Skin epidermis (tissue), 12 donors: ENCODE data around the gene JAM3.

ENCODE experiments used
- H3K27ac ChIP-seq, 21 experiments: fragments of 200-600 bp; sonication (generic) in 11 of 21; one replicate each; pipeline ENCODE4 v1.5.0; 2020; ENCODE audit warnings: mild to moderate bottlenecking in 3 of 21, inconsistent platforms in 2 of 21, moderate library complexity in 2 of 21
- H3K4me3 ChIP-seq, 7 experiments: fragments of 200-600 bp; sonication (generic) in 2 of 7; one replicate each; pipeline ENCODE4 v1.5.0; 2020; ENCODE audit warnings: inconsistent platforms in 2 of 7, mild to moderate bottlenecking in 2 of 7, moderate library complexity in 1 of 7

The JAM3 gene

DNA sequence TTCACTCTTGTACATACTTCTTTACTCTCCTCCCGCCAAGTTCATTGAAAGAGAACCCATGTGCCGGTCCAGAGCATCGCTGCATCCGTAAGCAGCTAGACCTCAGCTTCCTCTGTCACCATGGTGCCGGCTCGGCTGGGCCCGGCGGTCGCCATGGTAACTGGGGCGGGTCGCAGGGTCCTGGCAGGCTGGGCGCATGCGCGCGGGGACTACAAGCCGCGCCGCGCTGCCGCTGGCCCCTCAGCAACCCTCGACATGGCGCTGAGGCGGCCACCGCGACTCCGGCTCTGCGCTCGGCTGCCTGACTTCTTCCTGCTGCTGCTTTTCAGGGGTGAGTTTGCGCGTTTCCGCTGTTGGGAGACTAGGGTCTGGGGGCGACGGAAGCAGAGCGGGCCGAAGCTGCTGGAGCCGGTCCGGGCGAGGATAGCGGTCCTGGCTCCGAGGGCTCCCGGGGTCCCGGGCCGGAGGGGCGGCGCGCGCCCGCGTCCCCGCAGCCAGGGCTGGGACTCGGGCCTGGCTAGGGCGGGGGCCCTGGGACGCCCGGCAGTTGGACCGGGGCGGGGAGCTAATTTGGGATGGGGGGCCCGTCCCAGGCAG lies at the start of gene JAM3:
Gene JAM3 (plus strand): TSS at position 244 of the 597 bp plus-strand sequence. CDS start 12 bp downstream, at position 256.
- Histone ChIP-seq H3K27ac (peak within 1 kb of the TSS in 18 of 21 experiments; percentile 14 to 92 (median 71)), H3K4me3 (peak within 1 kb of the TSS; percentile 30 to 58 (median 51))

DNA sequence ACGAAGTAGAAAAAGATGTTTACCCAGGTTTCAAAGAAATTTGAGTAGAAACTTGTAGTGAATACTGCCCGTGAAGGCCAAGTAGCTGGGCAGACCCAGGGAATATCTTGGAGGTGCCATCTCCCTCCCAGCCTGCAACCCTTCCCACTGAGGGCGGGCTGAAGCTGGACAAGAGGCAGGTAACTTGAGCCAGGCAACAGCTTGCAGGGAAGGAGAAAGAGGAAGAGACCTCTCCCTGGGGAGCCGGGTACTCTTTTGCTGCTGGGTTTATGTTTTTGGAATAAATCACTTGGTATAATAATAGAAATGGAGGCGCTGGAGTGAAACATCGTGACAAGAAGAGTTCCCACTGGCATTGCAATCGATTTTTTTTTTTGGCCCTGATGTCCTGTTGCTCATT lies 49.4 kb upstream of the JAM3 start:
- no peak overlapping the region for H3K4me3 ChIP-seq
- H3K27ac ChIP-seq = no peak overlapping the region

DNA sequence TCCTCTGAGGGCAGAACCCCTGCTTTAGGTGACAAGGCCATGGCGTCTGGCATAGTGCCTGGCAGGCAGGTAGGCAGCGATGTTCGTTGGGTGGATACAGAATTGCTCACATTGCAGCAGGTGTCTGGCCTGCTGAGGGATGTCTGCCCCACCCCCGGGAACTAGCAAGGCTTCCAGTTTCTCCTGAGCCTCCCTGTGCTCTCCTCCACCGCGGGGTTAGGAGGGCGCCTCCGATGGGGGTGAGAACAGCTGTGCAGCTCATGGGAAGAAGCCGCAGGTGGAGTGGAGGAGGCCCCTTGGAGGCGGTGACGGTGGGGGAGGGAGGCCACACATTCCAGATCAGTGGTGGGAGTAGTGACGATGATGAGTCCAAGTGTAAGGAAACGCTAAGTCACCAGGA lies 48.3 kb upstream of the JAM3 start:
- no peak overlapping the region for H3K4me3 ChIP-seq
- H3K27ac ChIP-seq = no peak overlapping the region

DNA sequence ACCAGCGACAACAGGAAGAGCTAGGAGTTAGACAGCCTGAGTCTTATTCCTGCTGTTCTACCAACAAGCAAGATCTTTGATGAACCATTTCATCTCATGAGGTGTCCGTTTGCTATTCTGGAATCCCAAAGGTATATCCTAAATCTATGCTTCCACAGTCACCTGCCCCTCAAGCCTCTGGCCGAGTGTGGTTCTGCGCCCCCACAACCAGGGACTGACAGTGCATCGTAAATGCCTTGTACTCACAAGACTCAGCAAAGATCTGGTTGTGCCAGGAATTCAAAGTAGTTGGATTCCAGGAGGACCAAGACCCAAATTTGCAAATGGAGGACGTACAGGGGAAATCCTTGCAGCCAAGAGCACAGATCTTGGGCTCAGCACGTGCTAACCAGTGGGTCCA lies 47.5 kb upstream of the JAM3 start:
- Histone ChIP-seq H3K27ac (no peak overlapping the region), H3K4me3 (no peak overlapping the region)

DNA sequence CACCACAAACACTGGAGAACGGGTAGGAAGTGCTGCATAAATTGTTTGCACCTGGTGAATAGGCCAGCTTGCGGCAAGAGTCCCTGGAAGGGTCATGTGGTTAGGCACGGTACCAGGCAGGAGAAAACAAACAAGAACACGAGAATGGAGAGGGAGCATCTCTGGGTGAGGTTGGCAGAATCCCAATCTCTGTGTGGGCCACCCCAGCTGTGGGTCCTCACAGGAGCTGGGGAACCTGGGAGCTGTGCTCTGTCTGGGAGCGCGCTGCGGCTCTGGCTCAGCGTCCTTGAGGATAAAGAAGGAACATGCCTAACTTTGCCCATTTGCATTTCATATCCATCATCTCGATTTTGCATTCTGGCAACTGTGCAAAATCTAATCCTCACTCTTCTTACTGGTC lies 46.1 kb upstream of the JAM3 start:
- no peak overlapping the region for H3K4me3 ChIP-seq
- H3K27ac ChIP-seq = no peak overlapping the region

DNA sequence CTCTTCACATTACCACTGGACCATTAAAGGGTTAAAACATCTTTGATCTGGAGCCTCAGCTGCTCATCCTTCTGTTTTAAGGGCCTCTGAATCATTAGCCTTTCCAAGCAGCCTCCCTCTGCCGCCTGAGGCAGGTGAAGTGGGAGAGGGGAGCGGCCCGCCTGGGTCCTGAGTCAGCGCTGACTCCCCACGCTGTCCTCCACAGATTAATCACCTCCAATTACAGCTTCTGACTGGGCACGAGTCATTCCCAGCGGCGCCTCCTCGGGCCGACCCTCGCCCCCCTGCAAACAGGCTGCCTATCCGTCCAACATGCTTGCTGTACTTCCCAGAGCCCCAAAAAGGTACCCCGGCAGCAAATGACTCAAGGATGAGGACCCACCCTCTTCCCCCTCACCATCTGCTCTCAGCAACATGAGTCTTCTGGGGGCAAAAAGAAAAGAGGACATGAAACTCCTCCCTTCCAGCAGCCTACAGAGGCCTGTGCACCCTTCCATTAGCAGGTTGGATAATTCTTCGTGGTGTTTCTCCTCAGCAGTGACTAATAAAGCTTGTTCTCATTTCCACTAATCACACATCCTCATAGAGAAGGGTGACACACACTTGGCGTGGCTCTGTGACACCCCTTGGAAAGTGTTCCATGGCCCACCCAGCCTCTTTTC lies 44.3 kb upstream of the JAM3 start:
- Histone ChIP-seq H3K4me3 (no peak overlapping the region), H3K27ac (peak overlapping the region in 2 of 21 experiments; percentile 18 to 39)

DNA sequence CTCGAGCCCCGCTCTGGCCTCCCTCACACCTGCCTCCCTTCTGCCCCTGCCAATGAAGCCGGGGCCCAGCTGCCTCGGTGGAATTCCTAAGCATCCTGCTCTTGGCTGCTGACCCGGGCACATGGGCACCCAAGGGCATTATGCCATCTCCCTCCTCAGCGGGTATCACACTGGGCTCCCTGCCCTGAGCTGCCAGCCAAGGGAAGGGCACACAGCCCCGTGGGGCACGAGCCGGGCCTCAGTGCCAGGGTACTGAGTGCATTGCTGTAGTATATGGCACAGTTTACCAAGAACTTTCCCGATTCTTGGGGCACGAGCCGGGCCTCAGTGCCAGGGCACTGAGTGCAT lies 43.8 kb upstream of the JAM3 start:
- Histone ChIP-seq H3K4me3 (no peak overlapping the region), H3K27ac (peak overlapping the region in 2 of 21 experiments; percentile 18 to 39)

DNA sequence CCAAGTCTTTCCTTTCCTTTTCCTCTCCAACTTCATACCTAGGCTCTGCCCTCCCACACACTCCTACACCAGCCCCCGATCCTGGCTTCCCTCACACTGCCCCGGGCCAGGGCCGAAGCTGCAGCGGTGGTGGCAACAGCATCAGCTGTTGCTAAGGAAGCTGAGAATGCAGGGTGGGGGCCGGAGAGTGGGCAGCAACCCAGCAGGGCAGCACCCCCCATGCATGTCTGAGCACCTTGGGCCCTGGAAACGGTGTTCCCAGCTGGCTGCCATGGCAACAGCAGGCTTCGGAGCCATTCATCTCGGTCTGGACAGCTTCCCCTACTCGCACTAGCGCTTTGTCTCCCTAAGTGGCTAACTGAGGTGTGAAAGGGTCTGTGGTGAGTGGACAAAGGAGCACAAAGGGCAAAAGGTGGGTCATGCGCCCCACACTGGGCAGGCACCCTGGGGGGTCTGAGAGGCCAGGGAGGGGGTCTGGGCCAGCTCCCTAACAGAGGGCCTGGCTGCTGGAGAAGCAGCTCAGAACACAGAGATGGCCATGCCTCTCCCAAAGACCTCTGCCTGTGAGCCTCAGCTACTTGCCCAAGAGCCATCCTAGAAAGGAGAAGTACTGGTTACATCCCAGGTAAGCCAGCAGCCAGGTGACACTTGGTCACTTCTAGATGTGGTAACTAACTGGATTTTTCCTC lies 42.1 kb upstream of the JAM3 start:
- Histone ChIP-seq H3K27ac (no peak overlapping the region), H3K4me3 (no peak overlapping the region)

DNA sequence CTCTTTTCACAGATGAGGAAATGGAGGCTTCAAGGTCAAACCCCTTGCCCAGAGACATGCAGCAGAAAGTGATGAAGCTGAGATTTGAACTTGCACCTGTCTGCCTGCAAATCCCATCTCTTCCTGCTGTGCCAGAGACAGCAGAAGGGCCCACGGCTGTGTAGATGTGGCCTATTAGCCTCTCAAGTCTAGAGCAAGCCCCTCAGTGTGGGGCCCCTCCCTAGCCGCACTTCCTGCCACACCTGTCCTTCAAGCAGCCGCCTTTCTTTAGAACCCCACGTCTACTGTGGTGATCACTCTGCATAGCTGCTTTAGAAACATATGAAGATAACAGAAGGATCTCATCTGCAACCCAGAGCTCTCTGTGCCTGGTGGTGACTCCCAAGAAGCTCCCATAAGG lies 41.2 kb upstream of the JAM3 start:
- no peak overlapping the region for H3K4me3 ChIP-seq
- no peak overlapping the region for H3K27ac ChIP-seq

DNA sequence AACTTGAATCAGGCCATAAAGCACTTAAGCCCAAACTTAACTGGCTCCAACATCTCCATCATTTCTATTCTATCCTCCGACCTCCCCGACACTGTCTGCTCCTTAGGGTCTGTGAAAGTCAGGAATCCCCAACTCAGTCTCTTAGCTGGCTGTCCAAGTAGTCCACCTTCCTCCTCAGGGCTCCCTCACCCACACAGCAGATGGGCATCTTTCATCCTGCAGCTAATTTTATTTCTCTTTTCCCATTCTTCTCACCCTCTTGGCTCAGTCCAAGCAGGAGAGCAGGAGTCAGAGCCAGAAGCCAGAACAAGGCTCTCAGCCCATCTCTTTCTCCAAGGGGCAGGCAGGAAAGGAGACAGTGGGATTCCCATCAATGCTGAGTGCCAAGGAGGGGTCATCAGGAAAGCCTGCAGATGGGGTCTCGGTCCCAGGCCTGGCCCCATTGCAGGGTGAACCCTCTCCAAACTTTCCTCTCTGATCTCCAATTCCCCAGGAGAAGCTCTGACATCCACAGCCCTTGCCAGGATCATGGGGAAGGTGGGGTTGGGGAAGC lies 40.4 kb upstream of the JAM3 start:
- Histone ChIP-seq H3K27ac (no peak overlapping the region), H3K4me3 (no peak overlapping the region)

DNA sequence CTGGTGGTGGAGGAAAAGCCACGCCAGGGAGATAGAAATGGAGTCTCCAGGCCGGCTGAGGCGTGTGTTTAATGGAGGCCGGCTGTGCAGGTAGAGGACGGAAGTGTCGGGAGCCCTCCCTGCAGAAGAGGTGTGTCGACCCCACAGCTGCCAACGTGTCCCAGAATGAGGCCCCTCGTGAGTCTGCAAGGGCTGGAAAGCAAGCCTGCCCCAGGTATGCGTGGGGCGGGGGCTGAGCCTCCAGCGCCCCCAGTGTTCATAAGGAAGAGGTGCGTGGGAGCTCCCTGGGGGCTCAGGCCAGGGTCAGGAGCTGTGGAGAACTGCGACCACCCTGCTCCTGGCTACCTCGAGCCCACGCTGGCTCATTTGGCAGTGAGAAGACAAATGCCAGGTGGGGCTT lies 38.0 kb upstream of the JAM3 start:
- no peak overlapping the region for H3K4me3 ChIP-seq
- no peak overlapping the region for H3K27ac ChIP-seq

DNA sequence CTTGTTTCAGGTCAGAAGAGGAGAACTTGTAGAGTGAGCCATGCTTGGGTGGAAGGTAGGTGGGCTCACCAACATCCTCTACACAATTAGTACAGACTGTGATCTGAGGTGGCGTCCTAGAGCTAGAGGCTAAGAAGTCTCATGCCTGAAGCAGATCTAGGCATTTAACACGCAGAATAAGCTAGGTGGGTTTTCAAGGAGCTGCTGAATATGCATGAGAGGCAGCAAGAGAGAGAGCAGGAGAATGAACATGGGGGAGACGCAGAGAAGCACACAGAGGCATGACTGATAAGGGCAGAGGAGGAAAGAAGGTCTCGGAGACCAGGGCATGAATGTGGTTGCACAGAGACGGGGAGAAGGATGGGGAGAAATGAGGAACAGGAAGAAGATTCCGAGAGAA lies 36.8 kb upstream of the JAM3 start:
- H3K4me3 ChIP-seq = no peak overlapping the region
- peak overlapping the region in 4 of 21 experiments; percentile 18 to 72 (median 32) for H3K27ac ChIP-seq

DNA sequence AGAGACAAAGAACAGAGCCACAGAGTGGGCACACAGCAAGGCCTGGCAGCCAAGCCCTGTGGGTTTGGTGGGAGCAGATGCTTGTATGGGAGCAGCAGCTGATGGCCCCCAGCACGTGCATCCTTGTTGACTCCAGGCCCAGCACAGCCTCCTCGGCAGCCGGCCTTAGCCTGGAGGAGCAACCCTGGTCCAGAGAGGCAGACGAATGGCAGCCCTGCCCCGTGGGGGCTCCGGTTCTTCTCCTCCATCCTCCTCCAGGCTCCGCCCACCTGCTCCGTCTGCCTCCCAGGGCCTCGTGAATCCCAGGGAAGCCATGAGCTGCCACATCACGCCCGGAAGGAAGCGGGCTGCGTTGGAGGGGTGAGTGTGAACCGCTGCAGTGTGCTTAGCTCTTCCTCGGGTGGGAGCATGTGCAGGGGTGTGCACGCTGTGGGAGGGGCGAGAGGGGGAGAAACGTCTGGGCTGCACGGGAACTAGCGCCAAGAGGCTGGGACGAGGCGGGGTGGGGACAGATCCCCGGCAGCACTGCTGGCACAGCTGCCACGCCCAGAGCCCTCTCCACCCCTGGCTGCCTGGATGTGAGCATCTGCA lies 36.3 kb upstream of the JAM3 start:
- H3K27ac ChIP-seq = peak overlapping the region in 5 of 21 experiments; percentile 68 to 78 (median 75)
- H3K4me3 ChIP-seq = peak overlapping the region in 1 of 7 experiments; percentile 0

DNA sequence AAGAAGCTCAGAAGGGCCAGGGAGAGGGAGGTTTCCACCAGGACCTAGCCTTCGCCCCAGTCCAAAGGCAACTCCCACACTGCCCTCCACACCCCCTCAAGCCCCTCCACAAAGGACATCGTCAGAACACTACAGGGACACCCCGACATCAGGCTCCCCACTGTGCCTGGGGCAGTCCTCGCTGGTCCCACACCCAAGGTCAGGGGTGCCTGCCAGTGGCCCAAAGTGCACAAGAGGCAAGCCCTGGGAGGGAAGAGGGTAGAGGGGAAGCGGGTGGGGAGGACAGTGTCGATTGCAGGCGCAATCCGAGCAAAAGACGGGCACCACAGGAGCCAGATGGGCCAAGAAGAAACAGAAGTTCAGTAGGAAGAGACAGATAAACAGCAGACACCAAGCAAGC lies 35.6 kb upstream of the JAM3 start:
- peak overlapping the region in 16 of 21 experiments; percentile 14 to 83 (median 68) for H3K27ac ChIP-seq
- peak overlapping the region in 2 of 7 experiments; percentile 0 to 1 for H3K4me3 ChIP-seq

DNA sequence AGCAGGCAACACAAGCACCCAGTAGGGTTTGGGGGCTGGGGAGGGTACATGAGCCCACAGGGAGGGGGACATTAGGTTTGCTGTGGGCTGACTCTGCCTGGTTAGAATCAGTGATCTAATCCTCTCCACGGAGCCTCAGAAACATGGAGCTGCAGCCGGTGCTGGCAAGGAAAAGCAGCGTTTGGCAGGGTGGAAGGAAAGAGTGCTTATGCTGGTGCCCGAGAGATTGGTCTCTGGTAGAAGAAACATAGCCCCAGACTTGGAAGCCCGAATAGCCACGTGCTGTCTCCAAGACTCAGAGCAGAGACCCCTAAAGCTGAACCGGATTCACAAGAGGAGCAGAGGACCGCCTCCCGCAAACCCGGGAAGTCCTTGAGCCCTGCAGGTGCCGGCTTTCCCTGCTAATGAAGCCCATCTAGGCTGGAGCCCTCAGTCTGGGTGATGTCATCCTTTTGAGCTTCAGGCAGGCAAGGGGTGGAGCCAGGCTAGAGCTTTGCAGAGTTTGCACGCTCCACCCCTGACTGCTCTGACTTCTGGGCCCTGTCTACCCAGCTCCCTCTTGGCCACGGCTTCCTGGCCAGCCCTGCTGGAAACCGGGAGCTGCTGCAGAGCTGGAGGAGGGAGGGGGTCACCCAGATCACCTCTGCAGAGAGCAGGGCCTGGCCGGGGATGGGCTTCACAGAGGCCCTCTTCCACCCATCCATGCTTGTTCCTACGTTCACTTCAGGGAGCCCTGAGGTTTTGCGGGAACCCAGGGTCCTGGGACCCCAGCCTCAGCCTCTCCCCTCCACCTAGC lies 35.0 kb upstream of the JAM3 start:
- peak overlapping the region in 2 of 7 experiments; percentile 1 to 10 for H3K4me3 ChIP-seq
- peak overlapping the region in 19 of 21 experiments; percentile 14 to 83 (median 69) for H3K27ac ChIP-seq

DNA sequence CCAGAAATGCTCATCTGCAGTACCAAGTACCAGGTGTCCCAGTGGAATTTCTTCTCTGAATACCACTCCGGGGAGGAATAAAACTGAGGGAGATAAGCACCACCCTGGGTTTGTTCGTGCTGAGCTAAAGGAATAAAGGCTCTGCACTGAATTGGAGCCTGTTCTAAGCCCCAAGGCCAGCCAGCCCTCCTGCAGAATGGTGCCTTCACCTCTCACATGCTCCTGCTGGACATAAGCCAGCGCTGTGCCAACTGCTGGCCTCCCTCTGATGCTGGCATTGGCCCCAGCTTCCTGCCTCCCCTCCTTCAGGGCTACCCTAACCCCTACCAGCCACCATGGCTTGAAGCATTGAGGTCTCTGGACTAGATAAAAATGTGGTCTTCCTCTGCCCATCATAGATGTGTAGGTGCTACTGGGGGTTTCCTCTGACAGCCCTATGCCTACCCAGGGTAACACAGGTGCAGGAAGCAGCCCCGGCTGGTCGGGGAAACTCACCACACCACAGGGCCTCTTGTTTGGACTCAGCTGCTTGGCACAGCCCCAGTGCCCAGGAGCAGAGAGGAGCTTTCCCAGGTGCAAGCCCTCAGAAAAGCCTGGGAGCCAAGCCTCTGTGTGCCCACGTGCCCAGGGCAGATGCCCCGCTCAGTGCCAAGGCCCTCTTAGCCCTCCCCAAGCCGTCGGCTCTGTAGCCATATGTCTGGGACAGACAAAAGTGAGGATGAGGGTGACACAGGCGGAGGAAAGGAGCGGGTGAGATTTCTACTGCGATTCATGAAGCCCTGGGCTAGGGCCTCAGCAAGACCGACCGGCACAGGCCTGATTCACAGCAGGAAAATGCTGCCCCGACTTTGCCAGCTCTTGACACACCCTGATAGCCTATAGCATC lies 34.1 kb upstream of the JAM3 start:
- Histone ChIP-seq H3K4me3 (no peak overlapping the region), H3K27ac (peak overlapping the region in 18 of 21 experiments; percentile 45 to 83 (median 68))

DNA sequence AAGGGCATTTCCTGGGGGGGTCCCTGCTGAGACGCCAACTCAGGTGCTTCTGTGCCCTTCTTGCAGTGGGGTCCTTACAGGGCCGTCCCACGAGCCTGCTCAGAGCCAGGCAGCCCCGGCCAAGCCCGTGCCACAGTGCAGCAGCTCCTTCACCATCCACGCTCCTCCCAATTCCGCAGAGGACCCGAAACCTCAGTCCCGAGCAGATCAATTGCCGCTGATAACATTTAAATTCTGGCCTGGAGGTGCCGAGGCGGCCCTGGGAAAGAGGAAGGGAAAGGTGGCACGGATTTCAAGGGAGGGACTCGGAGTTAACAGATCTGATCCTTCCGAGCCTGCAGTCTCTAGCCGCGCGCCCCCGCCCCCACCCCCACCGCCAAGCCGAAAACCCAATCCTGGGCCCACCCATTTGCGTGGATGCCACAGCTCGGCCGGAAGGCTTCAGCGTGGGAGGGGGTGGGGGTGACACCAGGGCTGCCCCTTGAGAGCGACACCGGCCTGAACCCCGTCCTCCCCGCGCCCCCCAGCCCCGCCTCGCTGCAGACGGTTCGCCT lies 32.3 kb upstream of the JAM3 start:
- Histone ChIP-seq H3K4me3 (peak overlapping the region; percentile 50 to 59 (median 52)), H3K27ac (peak overlapping the region; percentile 34 to 95 (median 88))
